ENCODE measurements around the gene DISP2. TPM values are rescaled to one million over a fixed set of nuclear protein-coding genes. Genes with fewer than 3 reads are reported as not detected.

The DISP2 gene
- total RNA-seq, 1 experiment from 2014 or later, result 1.3 TPM

- no peak overlapping the region for H4K5ac ChIP-seq (ENCODE audit: insufficient read length, low read depth, low read length)
- no peak overlapping the region for H2BK12ac ChIP-seq (ENCODE audit: insufficient read length, low read depth, low read length)
- Mint-ChIP-seq H3K27me3 (ENCODE audit: low read depth) (peaks cover 28% of the 10 kb centered on the region), H3K27ac (no peak overlapping the region), H3K9me3 (no peaks in the 10 kb centered on the region), H3K4me3 (no peak overlapping the region), H3K36me3 (ENCODE audit: insufficient read depth in 1 of 3, low read depth in 3 of 3) (no peaks in the 10 kb centered on the region), H3K4me1 (peaks cover 23 to 30% of the 10 kb centered on the region in 2 experiments)
- no peak overlapping the region for H2BK5ac ChIP-seq (ENCODE audit: insufficient read length, low read length)
- no peak overlapping the region for H4K8ac ChIP-seq (replicated peaks; ENCODE audit: insufficient read length, low read depth, low read length)
- no peak for TF ChIP-seq CTCF (conservative IDR thresholded peaks at IDR 0.05)
- peaks cover 3% of the 10 kb centered on the region for H3K23me2 ChIP-seq (ENCODE audit: insufficient read length, low read depth, low read length, poor library complexity, severe bottlenecking)
- H4K20me1 ChIP-seq (ENCODE audit: control insufficient read depth, insufficient read depth, insufficient read length), result no peaks in the 10 kb centered on the region
- WGBS (ENCODE audit: extremely low coverage, insufficient read length, low lambda C conversion rate), result no CpG with 5 or more reads among the region's 7 CpGs
- H3K9me3 ChIP-seq (ENCODE audit: control insufficient read depth, low read depth, low read length), result no peaks in the 10 kb centered on the region
- no peak overlapping the region for H3K4ac ChIP-seq (ENCODE audit: low read depth, low read length)
- H3K79me1 ChIP-seq (ENCODE audit: insufficient read depth, low read depth, low read length, poor library complexity, severe bottlenecking), result no peaks in the 10 kb centered on the region
- no peak overlapping the region for H2BK15ac ChIP-seq (ENCODE audit: low read depth, low read length)
- H3K23ac ChIP-seq (ENCODE audit: insufficient read length, low read depth, low read length), result no peak overlapping the region
- H3K4me1 ChIP-seq (ENCODE audit: insufficient read depth, low read length), result no peaks in the 10 kb centered on the region
- no peak overlapping the region for H2BK120ac ChIP-seq (ENCODE audit: low read depth, low read length, poor library complexity, severe bottlenecking)
- H2BK20ac ChIP-seq (ENCODE audit: low read depth, low read length, poor library complexity, severe bottlenecking), result no peak overlapping the region
- H4K91ac ChIP-seq (ENCODE audit: insufficient read length, low read depth, low read length), result no peak overlapping the region
- no peak overlapping the region for H2AK5ac ChIP-seq (ENCODE audit: insufficient read length, low read length)
- no peak for DNase-seq
- no peak overlapping the region for H3K4me2 ChIP-seq (ENCODE audit: insufficient read depth, insufficient read length, low read length)
- H3K27ac ChIP-seq (ENCODE audit: insufficient read length, low read depth, low read length), result no peak overlapping the region
- H3K27me3 ChIP-seq (ENCODE audit: insufficient read depth, low read length), result no peaks in the 10 kb centered on the region; the same call in 1 of the 2 replicates
- no peak overlapping the region for H3T11ph ChIP-seq (ENCODE audit: low read length)
- H3K56ac ChIP-seq (ENCODE audit: insufficient read length, low read depth, low read length), result no peak overlapping the region
- H3K18ac ChIP-seq (ENCODE audit: insufficient read length, low read depth, low read length), result no peak overlapping the region
- H2AFZ ChIP-seq (ENCODE audit: low read length), result no peak overlapping the region
- no peaks in the 10 kb centered on the region for H3K79me2 ChIP-seq (ENCODE audit: insufficient read depth, low read length)
- no peak overlapping the region for H3K14ac ChIP-seq (ENCODE audit: insufficient read depth, low read length)
- H3K9ac ChIP-seq (ENCODE audit: extremely low read depth, insufficient read length, low read length), result no peak overlapping the region
Observed at GRCh38 chr15:40352281-40352901, 5.6 kb upstream of the DISP2 start.
